PFSK-1 (cell line): Measurements from ENCODE around the gene SPSB4.

Experiments
- FOXP2 ChIP-seq: optimal IDR thresholded peaks from 2 replicates; pipeline ENCODE3; 2011; ENCODE audit warnings: borderline replicate concordance, control low read depth, inconsistent platforms; ENCODE audit not compliant: insufficient read depth; ENCODE audit errors: extremely low read length, extremely low read depth
- POLR2AphosphoS5 ChIP-seq: IDR thresholded peaks from 2 replicates; pipeline ENCODE4 v1.6.1; 2012; ENCODE audit warnings: low read depth, mild to moderate bottlenecking, control low read depth, low read length, moderate library complexity
- SIN3A ChIP-seq: IDR thresholded peaks from 2 replicates; pipeline ENCODE4 v1.6.1; 2012; ENCODE audit warnings: mild to moderate bottlenecking, low read length, moderate library complexity, borderline replicate concordance; ENCODE audit not compliant: insufficient read depth
- TAF1 ChIP-seq: IDR thresholded peaks from 2 replicates; pipeline ENCODE4 v1.6.1; 2012; ENCODE audit warnings: low read length, control low read depth, borderline replicate concordance; ENCODE audit not compliant: insufficient read depth
- TF ChIP-seq, protein P1 (sequence below), 2 experiments: IDR thresholded peaks; 2 replicates each; pipeline versions ENCODE4 v1.6.1 to v1.8.0; 2011 to 2012; ENCODE audit warnings: low read depth in 2 of 2, low read length in 2 of 2, control low read depth in 1 of 2, inconsistent platforms in 1 of 2, mild to moderate bottlenecking in 1 of 2, moderate library complexity in 1 of 2; ENCODE audit not compliant: insufficient read depth in 1 of 2

SPSB4 gene

DNA sequence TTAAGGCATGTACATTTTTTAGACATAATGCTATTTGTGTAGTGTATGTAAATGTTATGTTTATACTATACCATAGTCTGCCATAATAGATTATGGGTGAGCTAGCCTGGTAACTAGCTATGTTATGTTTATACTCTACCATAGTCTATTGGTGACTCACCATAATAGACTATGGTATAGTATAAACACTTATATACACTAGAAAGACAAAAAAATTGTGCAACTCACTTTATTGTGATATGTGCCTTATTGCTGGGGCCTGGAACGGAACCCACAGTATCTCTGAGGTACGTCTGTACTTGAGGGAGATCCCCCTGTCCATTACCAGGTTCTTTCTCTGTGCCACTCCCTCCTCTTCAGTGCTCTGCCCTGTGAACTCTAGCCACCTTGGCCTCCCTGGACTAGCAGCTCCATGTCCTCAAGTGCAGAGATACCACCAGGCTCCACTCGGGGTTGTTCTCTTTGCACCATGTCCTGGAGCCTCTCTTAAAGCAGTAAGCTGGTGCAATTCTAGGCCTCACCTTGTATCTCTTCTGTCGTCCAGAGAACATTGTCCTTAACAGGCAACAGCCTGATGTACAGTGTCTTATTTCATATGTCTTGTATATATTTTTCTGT lies 119.6 kb downstream of the SPSB4 start:
- TF ChIP-seq, protein P1, sequence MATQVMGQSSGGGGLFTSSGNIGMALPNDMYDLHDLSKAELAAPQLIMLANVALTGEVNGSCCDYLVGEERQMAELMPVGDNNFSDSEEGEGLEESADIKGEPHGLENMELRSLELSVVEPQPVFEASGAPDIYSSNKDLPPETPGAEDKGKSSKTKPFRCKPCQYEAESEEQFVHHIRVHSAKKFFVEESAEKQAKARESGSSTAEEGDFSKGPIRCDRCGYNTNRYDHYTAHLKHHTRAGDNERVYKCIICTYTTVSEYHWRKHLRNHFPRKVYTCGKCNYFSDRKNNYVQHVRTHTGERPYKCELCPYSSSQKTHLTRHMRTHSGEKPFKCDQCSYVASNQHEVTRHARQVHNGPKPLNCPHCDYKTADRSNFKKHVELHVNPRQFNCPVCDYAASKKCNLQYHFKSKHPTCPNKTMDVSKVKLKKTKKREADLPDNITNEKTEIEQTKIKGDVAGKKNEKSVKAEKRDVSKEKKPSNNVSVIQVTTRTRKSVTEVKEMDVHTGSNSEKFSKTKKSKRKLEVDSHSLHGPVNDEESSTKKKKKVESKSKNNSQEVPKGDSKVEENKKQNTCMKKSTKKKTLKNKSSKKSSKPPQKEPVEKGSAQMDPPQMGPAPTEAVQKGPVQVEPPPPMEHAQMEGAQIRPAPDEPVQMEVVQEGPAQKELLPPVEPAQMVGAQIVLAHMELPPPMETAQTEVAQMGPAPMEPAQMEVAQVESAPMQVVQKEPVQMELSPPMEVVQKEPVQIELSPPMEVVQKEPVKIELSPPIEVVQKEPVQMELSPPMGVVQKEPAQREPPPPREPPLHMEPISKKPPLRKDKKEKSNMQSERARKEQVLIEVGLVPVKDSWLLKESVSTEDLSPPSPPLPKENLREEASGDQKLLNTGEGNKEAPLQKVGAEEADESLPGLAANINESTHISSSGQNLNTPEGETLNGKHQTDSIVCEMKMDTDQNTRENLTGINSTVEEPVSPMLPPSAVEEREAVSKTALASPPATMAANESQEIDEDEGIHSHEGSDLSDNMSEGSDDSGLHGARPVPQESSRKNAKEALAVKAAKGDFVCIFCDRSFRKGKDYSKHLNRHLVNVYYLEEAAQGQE (IDR thresholded peaks at IDR 0.05; ENCODE audit: insufficient read depth in 1 of 2, low read depth in 2 of 2, low read length in 2 of 2) = no peak
- no peak for TF ChIP-seq SIN3A
- no peak for TF ChIP-seq POLR2AphosphoS5
- no peak for TF ChIP-seq FOXP2
- TF ChIP-seq TAF1 = no peak

- TF ChIP-seq TAF1 (no peak), POLR2AphosphoS5 (no peak), FOXP2 (no peak), SIN3A (no peak)
- TF ChIP-seq, protein P1 (IDR thresholded peaks at IDR 0.05; ENCODE audit: insufficient read depth in 1 of 2, low read depth in 2 of 2, low read length in 2 of 2) = no peak
These were observed 123.5 kb downstream of the SPSB4 start for GRCh38 chr3:141174674-141175073.

- TF ChIP-seq TAF1 (no peak), POLR2AphosphoS5 (no peak), SIN3A (no peak), FOXP2 (no peak)
- TF ChIP-seq, protein P1 (IDR thresholded peaks at IDR 0.05; ENCODE audit: insufficient read depth in 1 of 2, low read depth in 2 of 2, low read length in 2 of 2) = no peak
These were observed 125.6 kb downstream of the SPSB4 start for GRCh38 chr3:141176775-141177174.

DNA sequence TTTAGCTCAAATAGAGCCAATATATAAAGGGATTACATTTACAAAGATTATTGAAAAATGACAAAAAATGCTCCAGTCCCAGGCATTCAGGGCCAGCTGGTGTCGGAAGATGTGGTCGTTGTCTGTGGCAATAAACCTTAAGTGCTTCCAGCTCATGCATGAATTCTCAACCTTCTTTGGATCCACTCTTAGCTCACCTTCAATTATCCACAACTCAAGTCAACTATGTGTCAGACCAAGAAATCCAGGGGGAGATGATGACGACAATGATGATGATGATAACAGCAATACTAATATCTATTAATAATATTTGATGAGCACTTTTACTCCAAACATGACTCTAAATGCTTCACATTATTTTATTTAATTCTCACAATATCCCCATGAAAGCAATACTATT lies 126.9 kb downstream of the SPSB4 start:
- TF ChIP-seq FOXP2 (no peak), POLR2AphosphoS5 (no peak), TAF1 (no peak)

- no peak for TF ChIP-seq SIN3A
- no peak for TF ChIP-seq FOXP2
- TF ChIP-seq POLR2AphosphoS5 = no peak
- TF ChIP-seq TAF1 = no peak
- TF ChIP-seq, protein P1 (IDR thresholded peaks at IDR 0.05; ENCODE audit: insufficient read depth in 1 of 2, low read depth in 2 of 2, low read length in 2 of 2) = no peak
These were observed 127.4 kb downstream of the SPSB4 start for GRCh38 chr3:141178551-141178950.
